IPS-NIHi7 (cell line): ENCODE measurements around the gene TRAPPC4.
A peak's percentile ranks its signal among the peaks of the same experiment; 100 is the strongest.
"Not testable (repeated sequence)": the region's sequence is repeated elsewhere in the genome, so short reads cannot be mapped to it uniquely, and the experiment has no call there.

Experiments used
- DNase-seq: peaks from one replicate; pipeline ENCODE4 v3.0.0; 2012; ENCODE audit warnings: mixed read lengths; ENCODE audit errors: extremely low spot score

TRAPPC4 gene

DNA sequence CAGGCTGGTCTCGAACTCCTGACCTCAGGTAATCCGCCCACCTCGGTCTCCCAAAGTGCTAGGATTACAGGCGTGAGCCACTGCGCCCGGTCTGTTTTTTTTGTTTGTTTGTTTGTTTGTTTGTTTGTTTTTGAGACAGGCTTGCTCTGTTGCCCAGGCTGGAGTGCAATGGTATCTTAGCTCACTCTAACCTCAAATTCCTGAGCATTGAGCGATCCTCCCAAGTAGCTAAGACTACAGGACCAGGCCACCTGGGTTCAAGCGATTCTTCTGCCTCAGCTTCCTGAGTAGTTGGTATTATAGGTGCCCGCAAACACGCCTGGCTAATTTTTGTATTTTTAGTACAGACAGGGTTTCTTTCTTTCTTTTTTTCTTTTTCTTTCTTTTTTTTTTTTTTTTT is 14.9 kb downstream of the TRAPPC4 start:
- not testable (repeated sequence) for DNase-seq

DNA sequence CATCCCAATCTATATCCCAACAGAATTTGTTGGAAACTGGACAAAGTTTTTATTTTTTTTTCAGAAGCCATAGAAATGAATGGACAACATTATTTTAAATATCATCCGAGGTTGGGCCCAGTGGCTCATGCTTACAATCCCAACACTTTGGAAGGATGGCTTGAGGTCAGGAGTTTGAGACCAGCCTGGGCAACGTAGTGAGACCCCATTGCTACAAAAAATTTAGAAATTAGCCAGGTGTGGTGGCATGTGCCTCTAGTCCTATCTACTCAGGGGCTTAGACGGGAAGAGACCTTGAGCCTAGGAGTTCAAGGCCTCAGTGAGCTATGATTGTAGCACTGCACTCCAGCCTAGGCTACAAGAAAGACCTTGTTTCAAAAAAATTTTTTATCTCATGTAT is 16.2 kb downstream of the TRAPPC4 start:
- DNase-seq = no peak

DNA sequence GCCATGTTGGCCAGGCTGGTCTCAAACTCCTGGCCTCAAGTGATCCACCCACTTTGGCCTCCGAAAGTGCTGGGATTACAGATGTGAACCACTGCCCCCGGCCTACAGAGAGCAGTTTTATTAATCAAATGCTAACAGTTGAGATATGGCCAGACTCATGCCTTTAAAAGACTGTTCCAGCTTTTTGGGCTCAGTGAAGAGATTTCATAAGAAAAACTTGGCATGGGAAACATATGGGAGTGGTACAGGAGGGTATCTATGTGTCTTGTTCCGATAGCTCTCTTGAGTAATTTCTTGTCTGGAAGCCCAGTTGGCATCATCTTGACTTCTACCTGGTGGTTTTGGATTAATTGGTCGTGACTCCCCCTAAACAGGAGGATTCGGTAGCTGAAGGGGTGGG is 20.3 kb downstream of the TRAPPC4 start:
- DNase-seq = no peak

DNA sequence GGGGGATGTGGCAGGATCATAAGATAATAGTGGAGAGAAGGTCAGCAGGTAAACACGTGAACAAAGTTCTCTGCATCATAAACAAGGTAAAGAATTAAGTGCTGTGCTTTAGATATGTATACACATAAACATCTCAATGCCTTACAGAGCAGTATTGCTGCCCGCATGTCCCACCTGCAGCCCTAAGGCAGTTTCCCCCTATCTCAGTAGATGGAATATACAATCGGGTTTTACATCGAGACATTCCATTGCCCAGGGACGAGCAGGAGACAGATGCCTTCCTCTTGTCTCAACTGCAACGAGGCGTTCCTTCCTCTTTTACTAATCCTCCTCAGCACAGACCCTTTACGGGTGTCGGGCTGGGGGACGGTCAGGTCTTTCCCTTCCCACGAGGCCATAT is 20.9 kb downstream of the TRAPPC4 start:
- DNase-seq = not testable (repeated sequence)

DNA sequence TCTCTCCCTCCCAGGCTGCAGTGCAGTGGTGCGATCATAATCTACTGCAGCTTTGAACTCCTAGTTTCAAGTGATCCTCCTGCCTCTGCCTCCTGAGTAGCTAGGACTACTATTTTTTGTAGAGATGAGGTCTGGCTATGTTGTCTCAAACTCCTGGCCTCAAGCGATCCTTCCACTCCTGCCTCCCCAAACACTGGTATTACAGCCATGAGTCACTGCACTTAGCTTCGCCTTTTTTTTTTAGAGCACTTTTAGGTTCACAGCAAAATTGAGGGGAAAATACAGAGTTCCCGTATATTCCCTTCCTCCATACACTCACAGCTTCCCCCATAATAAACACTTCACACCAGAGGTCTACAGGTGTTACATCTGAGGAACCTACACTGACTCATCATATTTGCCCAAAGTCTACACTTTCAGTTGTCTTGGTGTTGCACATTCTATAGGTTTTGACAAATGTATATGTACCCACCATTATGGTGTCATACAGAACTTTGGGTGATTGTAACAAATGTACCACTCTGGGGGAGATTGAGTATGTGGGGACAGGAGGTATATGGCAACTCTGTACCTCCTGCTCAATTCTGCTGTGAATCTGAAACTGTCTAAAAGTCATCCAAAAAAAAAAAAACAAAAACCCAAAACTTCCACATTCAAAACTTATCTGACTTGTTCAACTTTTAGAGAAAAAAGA is 23.4 kb downstream of the TRAPPC4 start:
- no peak for DNase-seq

DNA sequence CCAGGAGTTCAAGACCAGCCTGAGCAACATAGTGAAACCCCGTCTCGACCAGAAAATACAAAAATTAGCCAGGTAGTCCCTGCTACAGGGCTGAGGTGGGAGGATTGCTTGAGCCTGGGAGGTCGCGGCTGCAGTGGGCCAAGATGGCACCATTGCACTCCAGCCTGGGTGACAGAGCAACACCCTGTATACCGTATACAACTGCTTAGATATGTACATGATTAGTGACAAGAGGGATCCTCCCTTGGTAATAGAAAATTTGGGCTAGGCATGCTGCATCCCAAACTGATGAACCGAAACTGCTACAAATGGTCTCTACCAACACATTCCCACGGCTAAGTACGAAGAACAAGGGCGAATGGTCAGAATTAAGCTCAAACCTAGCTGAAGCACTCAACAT is 24.4 kb downstream of the TRAPPC4 start:
- no peak for DNase-seq

DNA sequence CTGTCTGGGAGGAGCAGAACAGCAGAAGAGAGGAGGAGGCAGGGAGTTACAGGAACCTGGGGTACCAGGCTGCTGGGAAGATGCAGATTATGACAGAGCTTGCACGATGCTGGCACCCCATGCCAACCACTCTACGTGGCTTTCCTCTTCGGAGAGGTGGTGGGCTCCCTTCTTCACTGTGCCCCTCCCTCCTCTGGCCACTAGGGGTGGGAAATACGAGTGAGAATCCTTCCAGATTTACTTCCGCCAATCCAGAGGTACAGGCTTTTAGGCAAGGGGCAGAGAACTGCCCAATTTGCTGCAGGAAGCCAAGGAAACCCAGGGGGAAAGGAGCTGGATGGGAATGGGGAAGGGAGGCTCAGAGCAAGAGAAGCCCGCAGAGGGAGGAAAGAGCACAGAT is 26.1 kb downstream of the TRAPPC4 start:
- peak; percentile 48 for DNase-seq

DNA sequence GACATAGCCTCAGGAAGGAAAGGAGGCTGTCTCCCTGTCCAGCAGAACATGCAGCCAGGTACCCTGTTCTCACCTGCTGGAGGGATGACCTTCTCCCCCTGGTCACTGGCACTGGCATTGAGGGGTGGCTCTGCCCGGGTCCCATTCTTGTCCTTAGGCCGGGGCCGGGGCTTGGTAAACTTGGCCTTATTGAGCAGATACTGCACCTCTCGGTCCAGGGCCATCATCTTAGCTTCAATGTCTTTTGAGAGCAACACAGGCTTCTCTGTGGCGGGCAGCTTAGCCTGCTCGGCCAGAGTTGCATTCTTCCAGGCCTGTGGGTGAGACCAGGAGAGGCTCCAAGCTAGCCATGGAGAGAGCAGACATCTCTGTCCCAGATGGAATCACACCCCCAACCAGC is 27.9 kb downstream of the TRAPPC4 start:
- DNase-seq = no peak

DNA sequence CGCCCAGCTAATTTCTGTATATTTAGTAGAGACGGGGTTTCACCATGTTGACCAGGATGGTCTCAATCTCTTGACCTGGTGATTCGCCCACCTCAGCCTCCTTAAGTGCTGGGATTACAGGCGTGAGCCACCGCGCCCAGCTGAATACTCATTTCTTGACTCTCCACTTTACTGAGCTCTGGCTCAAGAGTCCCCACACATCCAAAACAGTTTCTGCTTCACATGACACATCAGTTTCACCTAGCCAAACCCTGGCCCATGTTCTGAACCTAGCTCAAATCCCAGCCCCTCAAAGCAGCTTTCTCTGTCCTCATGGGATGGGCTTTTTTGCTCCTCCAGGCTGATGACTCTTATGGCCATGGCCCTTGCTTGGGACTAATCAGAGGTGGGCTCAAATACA is 28.6 kb downstream of the TRAPPC4 start:
- no peak for DNase-seq

DNA sequence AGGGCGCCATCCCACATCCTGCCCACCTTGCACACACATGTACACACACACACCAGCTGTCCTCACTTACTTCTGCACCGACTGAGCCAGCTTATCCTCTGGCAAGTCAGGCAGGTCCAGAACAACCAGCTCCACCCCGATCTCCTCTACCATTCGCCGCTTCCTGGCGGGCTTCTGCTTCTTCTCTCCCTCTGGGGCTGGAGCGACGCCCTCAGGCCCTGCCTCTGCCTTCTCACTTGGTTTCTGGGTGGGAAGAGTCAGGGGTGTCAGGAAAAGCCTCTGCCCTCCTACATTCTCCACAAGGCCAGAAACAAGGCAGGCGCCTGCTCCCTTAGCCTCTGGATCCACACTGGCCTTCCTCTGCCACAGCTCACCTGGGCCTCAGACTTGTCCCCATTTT is 30.1 kb downstream of the TRAPPC4 start:
- no peak for DNase-seq

DNA sequence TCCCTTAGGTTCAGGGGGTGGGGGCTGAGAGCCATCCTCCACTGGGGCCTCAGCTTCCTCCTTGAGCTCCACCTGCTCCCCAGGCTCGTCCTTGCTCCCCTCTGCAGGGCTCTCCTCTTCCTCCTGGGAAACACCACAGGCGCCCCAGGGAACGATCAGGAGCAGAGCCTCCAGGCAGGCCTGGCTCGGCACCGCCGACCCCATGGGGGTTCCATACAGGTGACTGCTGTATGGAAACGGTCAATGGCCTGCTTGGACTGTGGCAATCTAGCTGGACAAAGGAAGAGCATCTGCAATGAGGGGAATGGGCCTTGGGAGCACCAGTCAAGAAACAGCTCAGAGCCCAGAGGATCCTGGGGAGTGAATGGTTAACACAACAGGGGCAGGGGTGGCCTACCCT is 30.5 kb downstream of the TRAPPC4 start:
- DNase-seq = no peak

DNA sequence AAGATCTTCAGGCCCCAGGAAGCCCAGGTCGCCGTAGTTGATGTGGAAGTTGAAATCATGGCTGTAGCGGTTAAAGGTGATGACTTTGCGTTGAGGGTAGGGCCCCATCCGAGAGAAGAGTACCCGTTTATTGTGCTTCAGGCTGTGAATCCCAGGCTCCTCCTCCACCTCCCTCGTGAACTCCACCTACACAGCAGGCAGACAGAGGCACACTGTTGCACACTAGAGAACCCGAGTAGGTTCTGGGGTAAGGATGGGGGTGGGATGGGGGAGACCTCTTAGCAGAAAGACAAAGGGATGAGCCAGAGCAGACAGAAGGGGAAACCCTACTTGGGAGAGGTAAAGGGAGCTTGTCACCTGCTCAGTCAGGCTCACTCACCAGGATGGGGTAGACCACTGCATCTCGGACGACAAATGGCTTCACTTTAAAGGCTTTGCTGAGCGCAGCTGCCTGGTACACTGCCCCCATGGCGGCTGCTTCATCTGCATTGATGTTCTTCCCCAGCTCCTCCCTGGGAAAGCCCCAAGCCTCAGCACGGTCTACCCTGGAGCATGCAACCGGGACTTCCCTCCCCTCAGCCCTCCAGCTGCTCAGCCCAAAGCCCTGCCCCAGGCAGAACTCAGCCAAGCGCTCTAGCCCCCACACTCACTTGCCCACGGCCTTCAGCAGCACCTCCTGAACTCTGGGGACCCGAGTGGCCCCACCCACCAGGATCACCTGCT is 33.0 kb downstream of the TRAPPC4 start:
- no peak for DNase-seq

DNA sequence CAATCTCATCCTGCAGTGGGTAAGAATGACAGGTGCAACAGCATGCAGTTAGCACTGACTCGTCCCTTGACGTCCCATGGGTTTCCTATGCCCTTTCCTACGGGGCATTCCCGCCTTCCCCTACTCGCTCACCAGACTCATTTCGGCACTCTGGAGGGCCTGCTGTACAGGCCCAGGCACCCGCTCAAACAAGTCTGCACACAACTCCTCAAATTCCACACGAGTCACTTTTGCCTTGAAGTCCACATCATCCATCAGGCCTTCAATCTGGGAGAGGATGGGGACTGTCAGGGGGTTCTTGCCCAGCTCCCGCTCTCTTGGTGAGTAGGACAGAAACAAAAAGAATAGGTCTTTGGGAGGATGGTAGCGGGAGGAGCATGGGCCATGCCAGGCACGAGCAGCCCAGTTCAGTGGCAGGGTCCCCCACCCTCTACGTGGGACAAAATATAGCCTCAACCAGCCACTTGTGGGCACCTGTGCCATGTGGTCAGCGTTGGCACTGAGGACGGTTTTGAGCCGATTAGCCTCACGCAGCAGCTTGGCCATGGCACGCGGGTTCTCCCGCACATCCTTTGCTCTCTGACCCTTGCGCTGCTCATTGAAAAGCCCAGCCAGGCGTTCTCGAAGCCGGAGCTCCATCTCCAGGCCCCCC is 33.7 kb downstream of the TRAPPC4 start:
- no peak for DNase-seq

DNA sequence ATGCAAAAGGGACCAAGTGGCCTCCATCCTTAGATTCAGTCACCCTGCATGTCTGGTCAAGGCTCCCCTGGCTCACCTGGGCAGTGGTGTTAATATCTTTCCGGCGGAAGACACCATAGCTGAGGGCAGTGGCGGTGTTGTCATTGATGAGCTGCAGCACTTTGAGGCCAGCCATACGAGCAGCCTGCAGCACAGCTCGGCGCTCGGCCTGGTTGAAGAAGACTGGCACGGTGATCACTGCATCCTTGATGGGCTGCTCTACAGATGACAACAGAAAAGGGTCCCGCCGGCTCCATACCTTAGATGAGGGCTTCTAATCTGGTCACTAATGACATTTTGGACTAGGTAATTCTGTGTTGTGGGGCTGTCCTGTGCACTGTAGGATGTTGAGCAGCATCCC is 35.9 kb downstream of the TRAPPC4 start:
- no peak for DNase-seq

DNA sequence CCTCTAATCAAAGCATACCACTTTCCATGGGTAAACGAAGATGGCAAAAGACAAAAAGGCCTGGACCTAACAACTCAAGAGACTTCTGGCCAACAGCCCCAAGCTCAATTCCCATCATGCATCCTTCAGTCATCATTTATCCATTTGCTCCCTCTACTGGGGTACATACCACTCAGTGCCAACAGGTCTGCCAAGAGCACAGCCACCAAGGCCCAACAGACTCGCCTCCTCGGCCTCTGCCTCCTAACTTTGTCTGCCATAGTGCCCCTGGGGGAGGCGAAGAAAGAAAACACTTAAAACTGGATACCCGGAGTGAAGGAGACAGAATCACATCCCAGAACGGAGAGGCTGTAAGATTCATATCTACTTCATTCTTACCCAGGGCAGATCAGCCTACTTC is 37.3 kb downstream of the TRAPPC4 start:
- peak; percentile 12 for DNase-seq

DNA sequence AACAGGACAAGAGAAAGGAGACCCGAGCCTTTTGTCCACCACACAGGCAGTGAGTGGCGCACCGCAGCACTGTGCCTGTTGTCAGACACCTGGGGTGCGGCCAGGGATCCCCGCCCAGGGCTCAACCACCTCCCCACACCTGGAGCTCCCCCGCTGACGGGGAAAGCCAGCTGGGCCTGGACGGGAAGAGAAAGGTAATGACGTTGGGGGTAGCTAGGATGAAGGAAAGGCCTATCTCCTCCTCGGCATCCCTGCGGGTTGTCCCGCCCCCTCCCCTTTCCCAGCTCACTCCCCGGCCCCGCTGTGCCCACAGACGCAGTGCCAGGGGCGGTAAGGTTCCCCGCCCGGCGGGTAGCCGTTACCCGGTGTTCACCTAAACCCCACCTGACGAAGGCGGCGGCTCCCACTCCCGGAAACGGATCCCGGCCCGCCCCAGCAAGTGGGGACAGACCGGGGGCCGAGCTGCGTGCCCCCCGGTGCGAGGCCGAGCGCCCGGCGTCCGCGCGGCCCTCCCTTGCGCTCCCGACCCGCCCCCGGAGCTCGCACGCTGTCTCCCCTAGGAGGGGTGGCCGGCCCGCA is 37.9 kb downstream of the TRAPPC4 start:
- peak; percentile 68 for DNase-seq

DNA sequence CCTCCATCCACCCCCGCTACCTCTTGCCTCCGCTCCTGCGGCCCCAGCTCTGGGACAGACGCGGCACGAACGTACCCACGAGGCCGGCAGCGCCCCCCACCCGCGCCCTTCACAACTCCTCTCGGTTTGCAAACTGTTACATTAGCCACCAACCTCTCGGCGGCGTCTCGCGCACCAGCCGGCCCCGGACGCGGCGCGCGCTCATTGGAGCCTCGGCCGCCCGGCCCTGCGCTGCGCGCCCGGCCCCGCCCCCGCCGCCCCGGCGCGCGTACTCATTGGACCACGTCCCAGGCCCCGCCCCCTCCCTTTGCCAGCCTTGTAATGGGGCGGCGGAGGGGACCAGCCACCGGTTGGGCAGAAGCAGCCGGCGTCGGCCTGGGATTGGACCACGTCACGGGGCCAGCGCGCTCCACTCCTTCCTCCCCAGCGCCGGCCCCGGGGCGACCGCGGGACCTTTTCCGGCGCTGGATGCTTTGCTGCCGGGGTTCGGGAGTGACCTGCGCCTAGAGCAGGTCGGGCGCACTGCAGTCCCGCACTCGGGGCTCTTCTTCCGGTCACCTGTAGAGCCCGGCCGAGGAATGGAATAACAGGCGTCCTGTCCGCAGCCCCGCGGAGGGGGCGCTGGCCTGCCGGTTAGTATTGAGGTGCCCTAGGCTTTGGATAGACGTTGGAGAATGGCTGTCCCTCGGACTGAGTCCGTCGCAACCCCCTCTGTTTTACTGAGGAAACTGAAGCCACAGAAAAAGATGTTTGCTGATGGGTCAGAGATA is 38.6 kb downstream of the TRAPPC4 start, which contains the start of gene HYOU1:
Gene HYOU1 (minus strand): TSS at position 206 of the 770 bp plus-strand sequence. CDS start 1,045 bp downstream, outside the sequence.
- peak; percentile 99 for DNase-seq

DNA sequence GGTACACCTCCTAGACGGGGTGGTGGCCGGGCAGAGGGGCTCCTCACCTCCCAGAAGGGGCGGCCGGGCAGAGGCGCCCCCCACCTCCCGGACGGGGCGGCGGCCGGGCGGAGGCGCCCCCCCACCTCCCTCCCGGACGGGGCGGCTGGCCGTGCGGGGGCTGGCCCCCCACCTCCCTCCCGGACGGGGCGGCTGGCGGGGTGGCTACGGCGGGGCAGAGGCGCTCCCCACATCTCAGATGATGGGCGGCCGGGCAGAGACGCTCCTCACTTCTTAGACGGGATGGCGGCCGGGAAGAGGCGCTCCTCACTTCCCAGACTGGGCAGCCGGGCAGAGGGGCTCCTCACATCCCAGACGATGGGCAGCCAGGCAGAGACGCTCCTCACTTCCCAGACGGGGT is 40.6 kb downstream of the TRAPPC4 start:
- not testable (repeated sequence) for DNase-seq

DNA sequence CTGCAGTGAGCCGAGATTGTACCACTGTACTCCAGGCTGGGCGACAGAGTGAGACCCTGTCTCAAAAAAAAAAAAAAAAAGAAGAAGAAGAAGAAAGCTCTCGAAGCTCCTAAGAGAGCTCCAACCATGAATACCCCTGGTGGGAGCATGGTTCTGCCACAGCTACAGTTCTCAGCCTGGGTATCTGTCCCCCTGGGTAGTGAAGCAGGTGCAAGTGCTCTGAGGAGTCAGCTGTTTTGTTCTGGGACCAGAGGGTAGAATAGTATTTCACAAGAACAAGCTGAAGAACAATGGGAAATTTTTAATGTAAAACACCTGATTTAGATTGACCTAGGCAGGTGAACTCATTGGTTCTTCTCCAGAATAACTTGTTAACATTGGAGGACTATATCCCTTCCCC is 42.7 kb downstream of the TRAPPC4 start:
- no peak for DNase-seq

DNA sequence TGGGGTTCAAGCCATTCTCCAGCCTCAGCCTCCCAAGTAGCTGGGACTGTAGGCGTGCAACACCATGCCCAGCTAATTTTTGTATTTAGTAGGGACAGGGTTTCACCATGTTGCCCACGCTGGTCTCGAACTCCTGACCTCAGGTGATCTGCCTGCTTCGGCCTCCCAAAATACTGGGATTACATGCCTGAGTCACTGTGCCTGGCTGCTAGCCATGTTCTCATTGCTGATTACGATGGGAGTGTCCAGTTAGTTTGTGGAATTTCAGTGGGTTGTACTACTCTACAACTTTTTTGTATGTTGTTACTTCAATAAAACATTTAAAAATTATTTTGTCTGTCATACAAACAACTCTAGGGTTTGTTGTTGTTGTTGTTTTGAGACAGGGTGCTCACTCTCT is 44.2 kb downstream of the TRAPPC4 start:
- no peak for DNase-seq

DNA sequence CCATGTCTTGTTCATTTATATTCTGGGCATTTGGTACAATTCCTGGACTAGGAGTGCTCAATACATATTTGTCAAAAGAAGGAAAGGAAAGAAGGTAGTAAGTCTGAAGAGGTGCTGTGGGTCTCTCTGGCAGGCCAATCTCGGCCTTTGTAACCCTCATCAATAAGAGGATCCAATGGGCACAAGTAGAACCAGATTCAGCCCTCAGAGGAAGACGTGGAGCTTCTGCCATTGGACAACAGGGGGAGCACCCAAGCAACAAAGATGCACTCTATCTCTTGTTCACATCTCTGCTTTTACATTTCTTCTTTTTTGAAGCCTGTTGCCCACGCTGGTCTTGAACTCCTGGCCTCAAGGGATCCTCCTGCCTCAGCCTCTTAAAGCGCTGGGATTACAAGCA is 46.8 kb downstream of the TRAPPC4 start:
- peak; percentile 42 for DNase-seq
